Smooth muscle cell (in vitro differentiated cells): ENCODE results near the gene ATP6V0A4. TPM values are rescaled to one million over a fixed set of nuclear protein-coding genes. Genes with fewer than 3 reads are reported as not detected.

Experiments used
- DNase-seq: peaks from one replicate; lab custom pipeline; 2025; ENCODE audit not compliant: unreplicated experiment; lab: John Stamatoyannopoulos, UW
- H2AFZ ChIP-seq: fragments of 200-600 bp; sonication (generic); 2 replicates; pipeline ENCODE4 v1.6.0; 2016; ENCODE audit warnings: antibody characterized with exemption, low read depth, mild to moderate bottlenecking
- H3F3A ChIP-seq: fragments of 200-600 bp; sonication (generic); 2 replicates; pipeline ENCODE4 v1.6.0; 2017; ENCODE audit warnings: antibody characterized with exemption, low read depth
- H3K27ac ChIP-seq: fragments of 200-600 bp; sonication (generic); 2 replicates; pipeline ENCODE4 v1.5.1; 2016; ENCODE audit warnings: low read depth, mild to moderate bottlenecking
- H3K27me3 ChIP-seq: fragments of 200-600 bp; sonication (generic); 2 replicates; pipeline ENCODE4 v1.6.1; 2016; ENCODE audit warnings: low read depth, mild to moderate bottlenecking
- H3K36me3 ChIP-seq: fragments of 200-600 bp; sonication (generic); 2 replicates; pipeline ENCODE4 v1.5.1; 2016; ENCODE audit warnings: low read depth
- H3K4me1 ChIP-seq: fragments of 200-600 bp; sonication (generic); 2 replicates; pipeline ENCODE4 v1.5.1; 2016; ENCODE audit warnings: low read depth
- H3K4me2 ChIP-seq: fragments of 200-600 bp; sonication (generic); 2 replicates; pipeline ENCODE4 v1.6.0; 2016; ENCODE audit warnings: mild to moderate bottlenecking
- H3K4me3 ChIP-seq: fragments of 200-600 bp; sonication (generic); 2 replicates; pipeline ENCODE4 v1.5.1; 2016; ENCODE audit warnings: mild to moderate bottlenecking
- H3K79me2 ChIP-seq: fragments of 200-600 bp; sonication (generic); 2 replicates; pipeline ENCODE4 v1.6.0; 2016; ENCODE audit warnings: low read depth, mild to moderate bottlenecking
- H3K9ac ChIP-seq: fragments of 200-600 bp; sonication (generic); 2 replicates; pipeline ENCODE4 v1.6.0; 2016; ENCODE audit warnings: low read depth
- H3K9me3 ChIP-seq: fragments of 200-600 bp; sonication (generic); replicated peaks from 2 replicates; pipeline ENCODE4 v1.5.1; 2016; ENCODE audit warnings: low read depth
- H4K20me1 ChIP-seq: fragments of 200-600 bp; sonication (generic); 2 replicates; pipeline ENCODE4 v1.6.0; 2016; ENCODE audit warnings: low read depth
- CTCF ChIP-seq: fragments of 200-600 bp; sonication (generic); IDR thresholded peaks from 2 replicates; pipeline ENCODE4 v1.5.1; 2017; ENCODE audit warnings: borderline replicate concordance, mild to moderate bottlenecking, antibody characterized with exemption; ENCODE audit not compliant: insufficient read depth, poor library complexity, severe bottlenecking
- WGBS: methylation state at CpG from one replicate; pipeline ENCODE4 v1.1.7; 2016; ENCODE audit warnings: low lambda C conversion rate; 5-methylcytosine and 5-hydroxymethylcytosine counted together
- polyA plus RNA-seq: library from polyadenylated mRNA; unstranded; fragments of >200 nt; fragmentation: Nextera tagmentation; extraction: Ambion mirVana; gene quantifications from 2 replicates; pipeline ENCODE4 v1.2.1, GENCODE V29; 2016
- total RNA-seq: library from RNA; depleted of rRNA; stranded (reverse); fragments of >200 nt; gene quantifications from 2 replicates; pipeline ENCODE4 v1.2.3, GENCODE V29; 2014

ATP6V0A4 gene
- total and polyA plus RNA-seq, 2 experiments from 2014 or later: 0.40 TPM; not detected in 1

- 86% methylated on average over 7 of the region's 7 CpGs for WGBS
- no peaks in the 10 kb centered on the region for H3K4me1 ChIP-seq
- no peaks in the 10 kb centered on the region for H3K36me3 ChIP-seq
- no peaks in the 10 kb centered on the region for H3K27me3 ChIP-seq
- DNase-seq: no peak
- no peak within 1 kb of the TSS for H3K27ac ChIP-seq
- no peaks in the 10 kb centered on the region for H3F3A ChIP-seq
- H4K20me1 ChIP-seq: no peaks in the 10 kb centered on the region
- H3K4me2 ChIP-seq: no peak within 1 kb of the TSS
- no peaks in the 10 kb centered on the region for H3K79me2 ChIP-seq
- no peak within 1 kb of the TSS for H3K4me3 ChIP-seq
- H3K9me3 ChIP-seq: no peaks in the 10 kb centered on the region
- H3K9ac ChIP-seq: no peak within 1 kb of the TSS
- no peak for TF ChIP-seq CTCF
- no peak within 1 kb of the TSS for H2AFZ ChIP-seq
Observed at GRCh38 chr7:138700857-138701536, 97.0 kb downstream of the ATP6V0A4 start, which contains the start of gene SVOPL. SVOPL (minus strand) TSS chr7:138701362; CDS start chr7:138679045, 22,317 bp downstream.

- 89% methylated on average over 9 of the region's 9 CpGs for WGBS
- Histone ChIP-seq H3K9me3 (no peaks in the 10 kb centered on the region), H3K27me3 (no peaks in the 10 kb centered on the region)
Observed at GRCh38 chr7:138699661-138700060, 98.3 kb downstream of the ATP6V0A4 start.

GRCh38 chr7:138698281-138698680, 99.7 kb downstream of the ATP6V0A4 start:
- Histone ChIP-seq H3K4me2 (no peak overlapping the region), H3K4me1 (no peaks in the 10 kb centered on the region), H3K79me2 (no peaks in the 10 kb centered on the region), H3K36me3 (no peaks in the 10 kb centered on the region), H3K4me3 (no peak overlapping the region), H2AFZ (no peak overlapping the region), H4K20me1 (no peaks in the 10 kb centered on the region), H3K27me3 (no peaks in the 10 kb centered on the region), H3K9ac (no peak overlapping the region), H3K27ac (no peak overlapping the region), H3K9me3 (no peaks in the 10 kb centered on the region), H3F3A (no peaks in the 10 kb centered on the region)
- DNase-seq: no peak
- TF ChIP-seq CTCF: no peak
- 95% methylated on average over 7 of the region's 7 CpGs for WGBS

More at GRCh38 chr7:138699661-138700060, 98.3 kb downstream of the ATP6V0A4 start:
- H3K27ac ChIP-seq: no peak overlapping the region
- no peaks in the 10 kb centered on the region for H3K4me1 ChIP-seq
- no peaks in the 10 kb centered on the region for H4K20me1 ChIP-seq
- no peaks in the 10 kb centered on the region for H3F3A ChIP-seq
- H3K9ac ChIP-seq: no peak overlapping the region
- H2AFZ ChIP-seq: no peak overlapping the region
- no peak overlapping the region for H3K4me3 ChIP-seq
- DNase-seq: no peak
- no peak overlapping the region for H3K4me2 ChIP-seq
- H3K36me3 ChIP-seq: no peaks in the 10 kb centered on the region
- no peaks in the 10 kb centered on the region for H3K79me2 ChIP-seq
- TF ChIP-seq CTCF: no peak
